Activated CD4-positive, alpha-beta memory T cell treated with anti-CD3 and anti-CD28 coated beads for 36 hours (primary cell): ENCODE measurements around the gene PDLIM3. TPM values are rescaled to one million over a fixed set of nuclear protein-coding genes. Genes with fewer than 3 reads are reported as not detected.
"Not testable (repeated sequence)": the region's sequence is repeated elsewhere in the genome, so short reads cannot be mapped to it uniquely, and the experiment has no call there.

ENCODE experiments used
- CTCF ChIA-PET: fragments of 350-600 bp; sonication (Branson Sonifier 250); formaldehyde crosslinking; loops from one replicate; lab custom pipeline; 2021; ENCODE audit warnings: antibody characterized with exemption, inconsistent platforms; lab: Charles Lee
- POLR2A ChIA-PET: fragments of 350-600 bp; sonication (Branson Sonifier 250); formaldehyde crosslinking; loops from one replicate; lab custom pipeline; 2021; ENCODE audit warnings: antibody characterized with exemption; lab: Charles Lee
- DNase-seq: peaks from one replicate; pipeline ENCODE4 v3.0.0-alpha.2; 2020
- H3K27ac Mint-ChIP-seq: one replicate; pipeline ENCODE4 v1.8.0; 2021; ENCODE audit warnings: mixed read lengths
- H3K27me3 Mint-ChIP-seq: one replicate; pipeline ENCODE4 v1.8.0; 2021; ENCODE audit warnings: mixed read lengths
- H3K36me3 Mint-ChIP-seq: one replicate; pipeline ENCODE4 v1.8.0; 2021; ENCODE audit warnings: mixed read lengths
- H3K4me1 Mint-ChIP-seq: one replicate; pipeline ENCODE4 v1.8.0; 2021; ENCODE audit warnings: low read depth, mixed read lengths
- H3K4me3 Mint-ChIP-seq: one replicate; pipeline ENCODE4 v1.8.0; 2021; ENCODE audit warnings: mild to moderate bottlenecking, mixed read lengths
- H3K9me3 Mint-ChIP-seq: one replicate; pipeline ENCODE4 v1.8.0; 2021; ENCODE audit warnings: mixed read lengths
- intact Hi-C: fragments of 100-400 bp; cut with micrococcal nuclease; formaldehyde crosslinking; loops from one replicate; pipeline ENCODE4 v1.15.1; 2023
- total RNA-seq, 2 experiments: library from RNA; stranded (reverse); gene quantifications; one replicate each; pipeline ENCODE4 v1.2.3, GENCODE V29; 2021

PDLIM3 gene
- total RNA-seq, 2 experiments from 2014 or later, result not detected

GRCh38 chr4:185511243-185511642, 24.1 kb downstream of the PDLIM3 start:
- CTCF ChIA-PET, result interaction anchor here (0.6 kb wide), 1 partner anchor 83 kb away, joined by 5 read pairs; no protein-coding TSS in a partner anchor
- H3K36me3 Mint-ChIP-seq, H3K4me3 Mint-ChIP-seq, H3K27ac Mint-ChIP-seq, H3K9me3 Mint-ChIP-seq, intact Hi-C loops, POLR2A ChIA-PET, DNase-seq: not testable (repeated sequence)
- Mint-ChIP-seq H3K4me1 (peaks cover 17% of the 10 kb centered on the region), H3K27me3 (peaks cover 41% of the 10 kb centered on the region)

- Mint-ChIP-seq H3K27me3 (peaks cover 44% of the 10 kb centered on the region), H3K4me3 (no peak overlapping the region), H3K4me1 (peaks cover 17% of the 10 kb centered on the region), H3K27ac (no peak overlapping the region), H3K36me3 (no peaks in the 10 kb centered on the region), H3K9me3 (no peaks in the 10 kb centered on the region)
- no peak for DNase-seq
- intact Hi-C loops, result no loop called here
- ChIA-PET CTCF (interaction anchor here (0.6 kb wide), 1 partner anchor 84 kb away, joined by 5 read pairs; no protein-coding TSS in a partner anchor), POLR2A (no interaction called here)
These were observed 24.5 kb downstream of the PDLIM3 start for GRCh38 chr4:185510806-185511205.

- Mint-ChIP-seq H3K4me1 (peaks cover 4% of the 10 kb centered on the region), H3K9me3 (no peaks in the 10 kb centered on the region), H3K27me3 (peaks cover 29% of the 10 kb centered on the region), H3K27ac (no peak overlapping the region), H3K4me3 (no peak overlapping the region), H3K36me3 (no peaks in the 10 kb centered on the region)
- DNase-seq, result no peak
- POLR2A ChIA-PET, result no interaction called here
- intact Hi-C loops, result no loop called here
- CTCF ChIA-PET, result interaction anchor here (1.1 kb wide), 1 partner anchor 90 kb away, joined by 3 read pairs; no protein-coding TSS in a partner anchor
These were observed 27.1 kb downstream of the PDLIM3 start for GRCh38 chr4:185508181-185508580.

- no peaks in the 10 kb centered on the region for H3K9me3 Mint-ChIP-seq
- intact Hi-C loops, result no loop called here
- peaks cover 20% of the 10 kb centered on the region for H3K27me3 Mint-ChIP-seq
- DNase-seq, result no peak
- no peaks in the 10 kb centered on the region for H3K4me1 Mint-ChIP-seq
- ChIA-PET CTCF (no interaction called here), POLR2A (no interaction called here)
- H3K36me3 Mint-ChIP-seq, result no peaks in the 10 kb centered on the region
- H3K27ac Mint-ChIP-seq, result no peak overlapping the region
- no peak overlapping the region for H3K4me3 Mint-ChIP-seq
These were observed 28.9 kb downstream of the PDLIM3 start for GRCh38 chr4:185506422-185506821.

GRCh38 chr4:185504098-185505047, 30.9 kb downstream of the PDLIM3 start:
- peaks cover 14% of the 10 kb centered on the region for H3K27me3 Mint-ChIP-seq
- H3K36me3 Mint-ChIP-seq, result no peaks in the 10 kb centered on the region
- H3K4me3 Mint-ChIP-seq, result no peak overlapping the region
- CTCF ChIA-PET, result no interaction called here
- POLR2A ChIA-PET, result no interaction called here
- DNase-seq, result no peak
- H3K9me3 Mint-ChIP-seq, result peaks cover 5% of the 10 kb centered on the region
- intact Hi-C loops, result no loop called here
- H3K27ac Mint-ChIP-seq, result no peak overlapping the region
- H3K4me1 Mint-ChIP-seq, result no peaks in the 10 kb centered on the region

- H3K9me3 Mint-ChIP-seq, result peaks cover 5% of the 10 kb centered on the region
- no peak overlapping the region for H3K27ac Mint-ChIP-seq
- DNase-seq, result no peak
- ChIA-PET POLR2A (no interaction called here), CTCF (no interaction called here)
- peaks cover 10% of the 10 kb centered on the region for H3K27me3 Mint-ChIP-seq
- H3K4me3 Mint-ChIP-seq, result no peak overlapping the region
- no peaks in the 10 kb centered on the region for H3K4me1 Mint-ChIP-seq
- no peaks in the 10 kb centered on the region for H3K36me3 Mint-ChIP-seq
- intact Hi-C loops, result no loop called here
These were observed 32.9 kb downstream of the PDLIM3 start for GRCh38 chr4:185502386-185502785.

- intact Hi-C loops, result no loop called here
- DNase-seq, result no peak
- Mint-ChIP-seq H3K27ac (no peak overlapping the region), H3K9me3 (peaks cover 5% of the 10 kb centered on the region), H3K27me3 (peaks cover 7% of the 10 kb centered on the region), H3K4me3 (no peak overlapping the region), H3K36me3 (no peaks in the 10 kb centered on the region), H3K4me1 (no peaks in the 10 kb centered on the region)
- POLR2A ChIA-PET, result no interaction called here
- CTCF ChIA-PET, result no interaction called here
These were observed 34.7 kb downstream of the PDLIM3 start for GRCh38 chr4:185500576-185500975.

- Mint-ChIP-seq H3K4me1 (no peaks in the 10 kb centered on the region), H3K27ac (no peak overlapping the region), H3K4me3 (no peak overlapping the region), H3K27me3 (peaks cover 11% of the 10 kb centered on the region), H3K9me3 (peaks cover 5% of the 10 kb centered on the region), H3K36me3 (no peaks in the 10 kb centered on the region)
- ChIA-PET CTCF (no interaction called here), POLR2A (no interaction called here)
- intact Hi-C loops, result no loop called here
- no peak for DNase-seq
These were observed 35.3 kb downstream of the PDLIM3 start for GRCh38 chr4:185500035-185500434.

- Mint-ChIP-seq H3K36me3 (peaks cover 2% of the 10 kb centered on the region), H3K4me3 (no peak overlapping the region), H3K27me3 (peaks cover 11% of the 10 kb centered on the region), H3K4me1 (no peaks in the 10 kb centered on the region), H3K9me3 (peaks cover 7% of the 10 kb centered on the region), H3K27ac (no peak overlapping the region)
- DNase-seq, result no peak
- intact Hi-C loops, result no loop called here
- ChIA-PET POLR2A (no interaction called here), CTCF (no interaction called here)
These were observed 46.7 kb downstream of the PDLIM3 start for GRCh38 chr4:185488650-185489049.

GRCh38 chr4:185481401-185481800, 53.9 kb downstream of the PDLIM3 start:
- Mint-ChIP-seq H3K4me1 (no peaks in the 10 kb centered on the region), H3K27ac (no peak overlapping the region), H3K4me3 (no peak overlapping the region), H3K27me3 (peaks cover 22% of the 10 kb centered on the region), H3K9me3 (no peaks in the 10 kb centered on the region), H3K36me3 (no peaks in the 10 kb centered on the region)
- DNase-seq, result no peak
- intact Hi-C loops, result no loop called here
- POLR2A ChIA-PET, result no interaction called here
- CTCF ChIA-PET, result interaction anchor here (1.1 kb wide), 1 partner anchor 117 kb away, joined by 5 read pairs; no protein-coding TSS in a partner anchor

GRCh38 chr4:185480016-185480732, 55.1 kb downstream of the PDLIM3 start:
- Mint-ChIP-seq H3K4me3 (no peak overlapping the region), H3K27me3 (peaks cover 22% of the 10 kb centered on the region), H3K36me3 (no peaks in the 10 kb centered on the region), H3K4me1 (no peaks in the 10 kb centered on the region), H3K9me3 (no peaks in the 10 kb centered on the region), H3K27ac (no peak overlapping the region)
- no peak for DNase-seq
- POLR2A ChIA-PET, result no interaction called here
- CTCF ChIA-PET, result interaction anchor here (1.1 kb wide), 1 partner anchor 118 kb away, joined by 5 read pairs; no protein-coding TSS in a partner anchor
- intact Hi-C loops, result no loop called here

- peak; percentile 19 for DNase-seq
- Mint-ChIP-seq H3K27me3 (peaks cover 24% of the 10 kb centered on the region), H3K9me3 (no peaks in the 10 kb centered on the region), H3K27ac (no peak overlapping the region), H3K36me3 (no peaks in the 10 kb centered on the region), H3K4me1 (no peaks in the 10 kb centered on the region), H3K4me3 (no peak overlapping the region)
- POLR2A ChIA-PET, result no interaction called here
- intact Hi-C loops, result loop anchor here (10.0 kb wide), 1 partner anchor 1975 kb away; the partner anchor contains the start of gene ING2
- CTCF ChIA-PET, result no interaction called here
These were observed 55.8 kb downstream of the PDLIM3 start for GRCh38 chr4:185479507-185479971.
